Heart right ventricle (tissue), 16 donors: Measurements from ENCODE around the gene ATP13A3. TPM values are rescaled to one million over a fixed set of nuclear protein-coding genes. Genes with fewer than 3 reads are reported as not detected.
"Not testable (repeated sequence)": the region's sequence is repeated elsewhere in the genome, so short reads cannot be mapped to it uniquely, and the experiment has no call there.

Experiments used
- ATAC-seq, 8 donors: fragments of 200-7000 bp; cut with Tn5 transposase; one replicate each; pipeline ENCODE4 v1.9.1; 2020; ENCODE audit warnings: mild to moderate bottlenecking in 8 of 8, moderate library complexity in 8 of 8, moderate number of reproducible peaks in 1 of 8
- DNase-seq, 2 donors: peaks; one replicate each; pipeline ENCODE4 v3.0.0-alpha.2; 2020
- H3K27ac ChIP-seq, 10 donors: fragments of 200-600 bp; sonication (generic) in 2 of 10; one replicate each; pipeline versions ENCODE4 v1.5.0 to v1.8.0; 2020 to 2022; ENCODE audit warnings: mild to moderate bottlenecking in 3 of 10
- H3K27me3 ChIP-seq, 7 donors: fragments of 200-600 bp; one replicate each; pipeline ENCODE4 v1.8.0; 2021 to 2022; ENCODE audit warnings: mild to moderate bottlenecking in 2 of 7
- H3K36me3 ChIP-seq, 9 donors: fragments of 200-600 bp; sonication (generic) in 1 of 9; one replicate each; pipeline versions ENCODE4 v1.5.0 to v1.8.0; 2020 to 2022; ENCODE audit warnings: mild to moderate bottlenecking in 2 of 9
- H3K4me1 ChIP-seq, 9 donors: fragments of 200-600 bp; sonication (generic) in 1 of 9; one replicate each; pipeline versions ENCODE4 v1.5.0 to v1.8.0; 2020 to 2022; ENCODE audit warnings: mild to moderate bottlenecking in 4 of 9
- H3K4me3 ChIP-seq, 10 donors: fragments of 200-600 bp; sonication (generic) in 2 of 10; one replicate each; pipeline versions ENCODE4 v1.5.0 to v1.8.0; 2020 to 2022; ENCODE audit warnings: mild to moderate bottlenecking in 7 of 10, moderate library complexity in 2 of 10
- H3K9me3 ChIP-seq, 11 donors: fragments of 200-600 bp in 10 of 11; sonication (generic) in 2 of 11; one replicate each; pipeline versions ENCODE4 v1.5.0 to v1.8.0; 2013 to 2022; ENCODE audit warnings: mild to moderate bottlenecking in 2 of 11, control low read depth in 1 of 11, moderate library complexity in 1 of 11
- WGBS, 2 donors: extraction: QIAGEN DNeasy Blood & Tissue Kit; methylation state at CpG; one replicate each; pipeline ENCODE4 v1.1.7; 2013; ENCODE audit warnings: inconsistent platforms in 1 of 2; 5-methylcytosine and 5-hydroxymethylcytosine counted together
- intact Hi-C, 10 donors: fragments of 100-400 bp; cut with DNase I; formaldehyde crosslinking; loops; one replicate each; pipeline versions ENCODE4 v1.11.1 to v1.14.2; 2022
- polyA plus RNA-seq, 2 donors: library from polyadenylated mRNA; stranded (reverse); fragments of 200-250 nt; gene quantifications; one replicate each; pipeline ENCODE4 v1.2.3, GENCODE V29; 2013
- total RNA-seq, 10 donors: library from RNA; stranded (reverse); fragmentation: NEBNext Ultra II Directional in 3 of 10; extraction: Animal tissue kit (Norgen Biotek cat#: 25700) in 3 of 10; gene quantifications; one replicate each; pipeline versions ENCODE4 v1.2.1 to v1.2.4, GENCODE V29; 2021 to 2023
- TF ChIP-seq, protein P1 (sequence below), 9 donors: fragments of 200-600 bp; sonication (generic) in 2 of 9; IDR thresholded peaks; one replicate each; pipeline versions ENCODE4 v1.5.0 to v1.8.0; 2021 to 2022; ENCODE audit warnings: antibody characterized with exemption in 9 of 9, mild to moderate bottlenecking in 5 of 9, moderate library complexity in 1 of 9
- donor health status: Arrhythmogenic right ventricular cardiomyopathy.
- donor health status: ischemic (EF 13 %, LVEDD 7.1; RV severe dilation, severe dysfunction).
- donor health status: healthy with polysubstance abuse.
- donor health status: DM: no; HTN: yes; CAD: no.
- donor health status: DM: no; HTN: no; CAD: no.
- donor health status: ischemic (EF 25% LVEDD 6.9; RV normal size, moderate dysfunction).
- donor health status: ischemic (EF 25% LVEDD 5.7; RV mildly dilated, moderate dysfunction).
- donor health status: healthy.
- donor health status: DM: yes; HTN: yes; CAD: no.
- donor health status: Ischemic cardiomyopathy.
- donor health status: ischemic (EF 35%, LVEDD 5.7; RV mildly dilated, moderate dysfunction).
- donor health status: nonischemic (EF 11% LVEDD 7.7; RV severe dilation, severe dysfunction).
- donor health status: DM: yes; HTN: yes; CAD: no.
- donor health status: PGD.
- donor health status: ischemic (EF 29% LVEDD 5.4; RV normal size, mild dysfunction).
- donor health status: nonischemic (EF 23%, LVEDD 6.1; RV moderate dilation, normal function).

ATP13A3 gene
- total and polyA plus RNA-seq, 12 donors = 31.0 to 195 (median 87.8) TPM

GRCh38 chr3:194504861-194505260, 18.1 kb upstream of the ATP13A3 start:
- ATAC-seq = no peak
- WGBS, 2 donors = 93 to 94% methylated on average over 7 of the region's 7 CpGs
- Histone ChIP-seq H3K36me3 (no peaks in the 10 kb centered on the region), H3K4me1 (peaks cover 0 to 16% (median 3%) of the 10 kb centered on the region in 9 donors), H3K4me3 (no peak overlapping the region), H3K9me3 (peaks cover 0 to 11% (median 0%) of the 10 kb centered on the region in 11 donors), H3K27ac (no peak overlapping the region), H3K27me3 (no peaks in the 10 kb centered on the region)
- DNase-seq = no peak
- intact Hi-C loops = no loop called here
- TF ChIP-seq, protein P1, sequence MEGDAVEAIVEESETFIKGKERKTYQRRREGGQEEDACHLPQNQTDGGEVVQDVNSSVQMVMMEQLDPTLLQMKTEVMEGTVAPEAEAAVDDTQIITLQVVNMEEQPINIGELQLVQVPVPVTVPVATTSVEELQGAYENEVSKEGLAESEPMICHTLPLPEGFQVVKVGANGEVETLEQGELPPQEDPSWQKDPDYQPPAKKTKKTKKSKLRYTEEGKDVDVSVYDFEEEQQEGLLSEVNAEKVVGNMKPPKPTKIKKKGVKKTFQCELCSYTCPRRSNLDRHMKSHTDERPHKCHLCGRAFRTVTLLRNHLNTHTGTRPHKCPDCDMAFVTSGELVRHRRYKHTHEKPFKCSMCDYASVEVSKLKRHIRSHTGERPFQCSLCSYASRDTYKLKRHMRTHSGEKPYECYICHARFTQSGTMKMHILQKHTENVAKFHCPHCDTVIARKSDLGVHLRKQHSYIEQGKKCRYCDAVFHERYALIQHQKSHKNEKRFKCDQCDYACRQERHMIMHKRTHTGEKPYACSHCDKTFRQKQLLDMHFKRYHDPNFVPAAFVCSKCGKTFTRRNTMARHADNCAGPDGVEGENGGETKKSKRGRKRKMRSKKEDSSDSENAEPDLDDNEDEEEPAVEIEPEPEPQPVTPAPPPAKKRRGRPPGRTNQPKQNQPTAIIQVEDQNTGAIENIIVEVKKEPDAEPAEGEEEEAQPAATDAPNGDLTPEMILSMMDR (IDR thresholded peaks at IDR 0.05) = no peak

- H3K4me1 ChIP-seq = peaks cover 0 to 13% (median 3%) of the 10 kb centered on the region in 9 donors
- ATAC-seq (no peak), DNase-seq (no peak)
- intact Hi-C loops = no loop called here
- WGBS, 2 donors = 95 to 96% methylated on average over 2 of the region's 2 CpGs
- TF ChIP-seq, protein P1 (IDR thresholded peaks at IDR 0.05) = no peak
- H3K27me3 ChIP-seq = no peaks in the 10 kb centered on the region
- no peak overlapping the region for H3K4me3 ChIP-seq
- H3K36me3 ChIP-seq = no peaks in the 10 kb centered on the region
- peaks cover 0 to 11% (median 0%) of the 10 kb centered on the region in 11 donors for H3K9me3 ChIP-seq
- no peak overlapping the region for H3K27ac ChIP-seq
Measured at GRCh38 chr3:194504146-194504545, 17.3 kb upstream of the ATP13A3 start.

DNA sequence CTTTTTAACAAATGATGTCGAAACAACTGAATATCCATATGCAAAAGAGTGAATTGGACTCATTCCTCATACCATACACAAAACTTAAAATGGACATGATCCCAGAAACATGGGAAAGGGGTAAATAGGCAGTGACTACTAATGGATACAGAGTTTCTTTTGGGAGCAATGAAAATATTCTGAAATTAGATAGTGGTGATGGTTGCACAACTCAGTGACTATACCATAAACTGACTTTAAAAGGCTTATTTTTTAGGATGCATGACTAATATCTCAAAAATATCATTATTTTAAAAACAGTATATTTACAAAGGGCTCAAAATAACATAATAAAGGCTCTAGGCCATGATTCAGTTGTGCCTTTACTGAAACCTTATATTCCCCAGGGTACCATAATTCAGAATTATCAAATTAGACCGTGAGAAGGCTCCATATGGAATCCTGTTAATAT, 16.3 kb upstream of the ATP13A3 start:
- TF ChIP-seq, protein P1 (IDR thresholded peaks at IDR 0.05) = no peak
- Histone ChIP-seq H3K4me3 (no peak overlapping the region), H3K27me3 (no peaks in the 10 kb centered on the region), H3K4me1 (peaks cover 0 to 9% (median 2%) of the 10 kb centered on the region in 9 donors), H3K9me3 (peaks cover 0 to 11% (median 0%) of the 10 kb centered on the region in 11 donors), H3K36me3 (no peaks in the 10 kb centered on the region), H3K27ac (no peak overlapping the region)
- 85% methylated on average over 2 of the region's 2 CpGs for WGBS, 2 donors
- DNase-seq (no peak), ATAC-seq (no peak)
- intact Hi-C loops = loop anchor here in 1 of 10 donors (2.0 kb wide), 1 partner anchor 18 kb away; no protein-coding TSS in a partner anchor

DNA sequence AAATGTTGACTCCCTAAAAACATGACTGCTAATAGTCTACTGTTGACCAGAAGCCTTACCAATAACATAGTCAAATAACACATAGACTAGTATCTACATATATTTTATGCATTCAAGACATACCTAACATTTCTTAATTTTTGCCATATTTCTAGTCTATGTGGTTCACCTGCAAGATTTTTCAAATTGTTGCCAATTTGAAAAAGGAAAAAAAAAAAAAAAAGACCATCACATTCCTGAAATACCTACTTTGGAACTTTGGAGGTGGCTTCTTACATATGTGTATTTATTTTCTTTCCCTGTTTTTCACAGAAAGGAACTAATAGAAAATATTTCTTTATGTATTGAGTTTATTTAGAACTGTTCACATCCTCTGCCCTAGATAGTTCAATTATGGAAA, 13.4 kb upstream of the ATP13A3 start:
- H3K9me3 ChIP-seq = peaks cover 0 to 11% (median 0%) of the 10 kb centered on the region in 11 donors
- intact Hi-C loops = no loop called here
- H3K27ac ChIP-seq = no peak overlapping the region
- H3K4me3 ChIP-seq = no peak overlapping the region
- DNase-seq (no peak), ATAC-seq (no peak)
- TF ChIP-seq, protein P1 (IDR thresholded peaks at IDR 0.05) = no peak
- H3K4me1 ChIP-seq = peaks cover 3 to 32% (median 12%) of the 10 kb centered on the region in 9 donors
- H3K36me3 ChIP-seq = no peaks in the 10 kb centered on the region
- no peaks in the 10 kb centered on the region for H3K27me3 ChIP-seq

DNA sequence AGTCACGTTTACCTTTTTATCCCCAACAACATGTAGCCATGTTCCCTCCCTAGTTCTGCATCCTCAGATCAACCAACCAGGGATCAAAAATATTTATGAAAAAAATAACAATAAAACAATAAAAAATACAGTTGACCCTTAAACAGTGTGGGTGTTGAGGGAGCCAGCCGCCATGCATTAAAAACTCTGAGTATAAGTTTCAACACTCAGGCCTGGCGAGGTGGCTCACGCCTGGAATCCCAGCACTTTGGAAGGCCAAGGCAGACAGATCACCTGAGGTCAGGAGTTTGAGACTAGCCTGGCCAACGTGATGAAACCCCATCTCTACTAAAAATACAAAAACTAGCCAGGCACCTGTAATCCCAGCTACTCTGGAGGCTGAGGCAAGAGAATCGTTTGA, 12.7 kb upstream of the ATP13A3 start:
- intact Hi-C loops = loop anchor here in 1 of 10 donors (5.0 kb wide), 1 partner anchor 43 kb away; no protein-coding TSS in a partner anchor
- H3K27ac ChIP-seq, ATAC-seq, DNase-seq, H3K4me3 ChIP-seq, H3K27me3 ChIP-seq, H3K36me3 ChIP-seq: not testable (repeated sequence)
- WGBS, 2 donors = 81 to 91% methylated on average over 6 of the region's 6 CpGs
- H3K4me1 ChIP-seq = peaks cover 3 to 38% (median 14%) of the 10 kb centered on the region in 9 donors
- H3K9me3 ChIP-seq = peaks cover 0 to 11% (median 0%) of the 10 kb centered on the region in 11 donors
